ENCODE measurements around the gene SEMA4C.

DNA sequence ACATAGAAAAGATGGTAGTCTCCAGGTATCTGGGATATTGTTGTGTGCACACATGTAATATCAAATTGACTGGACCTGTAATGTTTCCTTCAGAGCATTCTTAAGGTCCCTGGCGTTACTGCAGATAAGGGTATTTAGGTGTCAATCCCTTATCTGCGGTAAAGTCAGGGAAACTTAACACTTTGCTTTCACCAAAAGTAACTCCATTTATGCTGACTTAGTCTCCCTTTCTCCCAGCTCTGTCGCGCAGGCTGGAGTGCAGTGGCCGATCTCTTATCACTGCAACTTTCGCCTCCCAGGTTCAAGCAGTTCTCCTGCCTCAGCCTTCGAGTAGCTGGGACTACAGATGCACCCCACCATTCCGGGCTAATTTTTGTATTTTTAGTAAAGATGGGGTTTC, 52.0 kb downstream of the SEMA4C start:
- no peak for TF ChIP-seq EZH2 (IDR thresholded peaks at IDR 0.05)
- no peak for TF ChIP-seq POLR2AphosphoS5 (IDR thresholded peaks at IDR 0.05; ENCODE audit: borderline replicate concordance, low read depth, low read length)

Measured in SK-N-MC (cell line).